Mesendoderm (in vitro differentiated cells): ENCODE results near the gene CCNC. TPM values are rescaled to one million over a fixed set of nuclear protein-coding genes. Genes with fewer than 3 reads are reported as not detected.
A peak's percentile ranks its signal among the peaks of the same experiment; 100 is the strongest.

Experiments used
- DNase-seq: peaks from one replicate; pipeline ENCODE4 v3.0.0; 2013
- H2AK5ac ChIP-seq: 2 replicates; pipeline ENCODE4 v1.6.1; 2013; ENCODE audit warnings: low read length, inconsistent platforms
- H2BK120ac ChIP-seq: 2 replicates; pipeline ENCODE4 v1.6.1; 2013; ENCODE audit warnings: low read depth, mild to moderate bottlenecking, low read length, moderate library complexity, mixed read lengths
- H2BK15ac ChIP-seq: replicated peaks from 2 replicates; pipeline ENCODE4 v1.6.1; 2013; ENCODE audit warnings: low read depth, mild to moderate bottlenecking, moderate library complexity
- H2BK5ac ChIP-seq: 2 replicates; pipeline ENCODE4 v1.6.1; 2013; ENCODE audit warnings: low read length, inconsistent platforms
- H3K18ac ChIP-seq: 2 replicates; pipeline ENCODE4 v1.6.1; 2013; ENCODE audit warnings: mild to moderate bottlenecking, low read length, mixed read lengths
- H3K23ac ChIP-seq: one replicate; pipeline ENCODE4 v1.6.1; 2013; ENCODE audit warnings: low read length
- H3K27ac ChIP-seq: 2 replicates; pipeline ENCODE4 v1.5.1; 2013; ENCODE audit warnings: low read depth, mild to moderate bottlenecking, inconsistent platforms, low read length, moderate library complexity
- H3K27me3 ChIP-seq: 2 replicates; pipeline ENCODE4 v1.6.1; 2013; ENCODE audit warnings: low read length, control low read depth, mild to moderate bottlenecking, inconsistent platforms; ENCODE audit not compliant: insufficient read depth, poor library complexity
- H3K36me3 ChIP-seq: 2 replicates; pipeline ENCODE4 v1.6.1; 2013; ENCODE audit warnings: low read length, inconsistent platforms; ENCODE audit not compliant: control insufficient read depth, insufficient read depth
- H3K4ac ChIP-seq: one replicate; pipeline ENCODE4 v1.6.1; 2013; ENCODE audit warnings: low read depth, mild to moderate bottlenecking, low read length, moderate library complexity
- H3K4me1 ChIP-seq: 2 replicates; pipeline ENCODE4 v1.6.1; 2013; ENCODE audit warnings: low read depth, low read length, inconsistent platforms; ENCODE audit not compliant: control insufficient read depth
- H3K4me2 ChIP-seq: 2 replicates; pipeline ENCODE4 v1.6.1; 2013; ENCODE audit warnings: low read length
- H3K4me3 ChIP-seq: 2 replicates; pipeline ENCODE4 v1.5.1; 2013; ENCODE audit warnings: mild to moderate bottlenecking, low read length
- H3K56ac ChIP-seq: one replicate; pipeline ENCODE4 v1.6.1; 2013; ENCODE audit warnings: low read length
- H3K79me1 ChIP-seq: 2 replicates; pipeline ENCODE4 v1.6.1; 2013; ENCODE audit warnings: low read length, inconsistent platforms
- H3K79me2 ChIP-seq: 2 replicates; pipeline ENCODE4 v1.6.1; 2013; ENCODE audit warnings: mild to moderate bottlenecking, low read length; ENCODE audit not compliant: control insufficient read depth, insufficient read depth
- H3K9ac ChIP-seq: 2 replicates; pipeline ENCODE4 v1.6.1; 2013; ENCODE audit warnings: low read length, inconsistent platforms
- H4K5ac ChIP-seq: one replicate; pipeline ENCODE4 v1.6.1; 2013; ENCODE audit warnings: low read length
- H4K8ac ChIP-seq: one replicate; pipeline ENCODE4 v1.6.1; 2013; ENCODE audit warnings: low read depth, mild to moderate bottlenecking, control low read depth, low read length, moderate library complexity
- WGBS: extraction: QIAGEN DNeasy Blood & Tissue Kit; methylation state at CpG from one replicate; pipeline ENCODE4 v1.1.7; 2013; ENCODE audit warnings: low lambda C conversion rate, missing lambda C conversion rate; ENCODE audit not compliant: insufficient coverage; ENCODE audit errors: extremely low coverage; 5-methylcytosine and 5-hydroxymethylcytosine counted together
- polyA plus RNA-seq, 2 experiments: library from polyadenylated mRNA; stranded (reverse); fragments of 200-250 nt; gene quantifications; one replicate each; pipeline ENCODE4 v1.2.3, GENCODE V29; 2013

CCNC gene, protein sequence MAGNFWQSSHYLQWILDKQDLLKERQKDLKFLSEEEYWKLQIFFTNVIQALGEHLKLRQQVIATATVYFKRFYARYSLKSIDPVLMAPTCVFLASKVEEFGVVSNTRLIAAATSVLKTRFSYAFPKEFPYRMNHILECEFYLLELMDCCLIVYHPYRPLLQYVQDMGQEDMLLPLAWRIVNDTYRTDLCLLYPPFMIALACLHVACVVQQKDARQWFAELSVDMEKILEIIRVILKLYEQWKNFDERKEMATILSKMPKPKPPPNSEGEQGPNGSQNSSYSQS
- 79.3 TPM for polyA plus RNA-seq (2013, experiment 1 of 2)
- polyA plus RNA-seq (2013, experiment 2 of 2) = 78.7 TPM

DNA sequence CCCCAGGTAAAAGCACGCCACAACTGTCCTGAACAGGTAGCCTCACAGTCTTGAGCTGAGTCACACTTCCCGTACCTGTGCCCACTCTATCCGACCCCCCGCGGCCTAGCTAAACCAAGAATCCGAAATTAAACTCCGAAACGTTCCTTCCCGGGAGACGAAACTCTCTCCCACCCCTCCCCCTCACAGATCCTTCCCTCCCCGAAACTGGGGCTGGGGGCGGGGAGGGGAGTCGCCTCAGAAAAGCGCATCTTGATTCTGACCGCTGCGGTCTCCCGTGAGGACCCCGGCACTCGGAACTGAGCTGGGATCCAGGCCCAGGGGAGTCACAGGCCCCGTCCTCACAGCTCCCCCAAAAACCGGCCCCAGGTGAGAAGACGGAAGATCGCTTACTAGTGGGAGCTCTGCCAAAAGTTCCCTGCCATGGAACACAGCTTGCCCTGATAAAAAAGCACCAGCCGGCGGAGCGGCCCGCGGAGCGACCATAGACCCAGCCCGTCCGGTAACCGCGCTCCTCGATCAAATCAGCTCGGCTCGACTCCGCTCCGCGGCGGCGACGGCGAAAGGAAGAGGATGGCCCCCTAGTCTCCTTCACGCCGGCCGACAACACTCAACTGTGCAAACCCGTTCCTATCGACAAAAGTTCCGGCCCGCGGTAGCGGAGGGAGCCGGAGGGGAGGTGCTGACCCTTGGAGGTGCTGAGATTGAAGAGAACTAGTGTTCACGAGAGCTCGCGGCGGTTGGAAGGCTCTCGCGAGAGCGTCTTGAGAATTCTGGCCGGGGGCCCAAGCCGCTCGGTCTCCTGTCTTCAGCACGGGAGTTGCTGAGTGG, at the start of gene CCNC:
Gene CCNC (minus strand): TSS at position 558 of the 831 bp plus-strand sequence. CDS start 133 bp downstream, at position 425.
- DNase-seq = peak; percentile 98
- no CpG with 5 or more reads among the region's 64 CpGs for WGBS
- Histone ChIP-seq H3K23ac (peak within 1 kb of the TSS; percentile 74), H4K5ac (no peak within 1 kb of the TSS), H3K27ac (peak within 1 kb of the TSS; percentile 87), H3K79me1 (peaks cover 2% of the 10 kb centered on the region), H3K4me2 (peak within 1 kb of the TSS; percentile 49), H3K4ac (peak within 1 kb of the TSS; percentile 84), H2BK15ac (no peak within 1 kb of the TSS), H2BK5ac (peak within 1 kb of the TSS; percentile 62), H3K56ac (peak within 1 kb of the TSS; percentile 95), H3K4me1 (no peaks in the 10 kb centered on the region), H3K36me3 (no peaks in the 10 kb centered on the region), H3K18ac (peak within 1 kb of the TSS; percentile 85), H3K4me3 (peak within 1 kb of the TSS; percentile 96), H2AK5ac (no peak within 1 kb of the TSS), H3K9ac (peak within 1 kb of the TSS; percentile 92), H4K8ac (peak within 1 kb of the TSS; percentile 99), H3K27me3 (no peaks in the 10 kb centered on the region), H2BK120ac (no peak within 1 kb of the TSS), H3K79me2 (peaks cover 18% of the 10 kb centered on the region)

DNA sequence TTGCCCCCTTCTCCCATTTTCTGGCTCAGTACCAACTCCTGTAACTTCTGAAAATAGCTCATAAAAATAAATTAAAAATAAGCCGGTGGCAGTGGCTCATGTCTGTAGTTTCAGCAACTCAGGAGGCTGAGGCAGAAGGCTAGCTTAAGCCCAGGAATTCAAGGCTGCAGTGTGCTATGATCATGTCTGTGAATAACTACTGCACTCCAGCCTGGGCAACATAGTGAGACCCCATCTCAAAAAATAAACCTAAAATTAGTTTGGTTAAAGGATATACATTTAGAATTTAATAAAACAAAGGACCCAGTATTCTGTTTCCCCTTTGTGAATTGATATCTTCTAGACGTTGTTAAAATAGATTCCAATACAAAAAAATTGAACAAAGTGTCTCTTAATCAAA, 48.7 kb upstream of the CCNC start:
- H3K79me2 ChIP-seq = no peaks in the 10 kb centered on the region
- no peaks in the 10 kb centered on the region for H3K79me1 ChIP-seq
- H4K5ac ChIP-seq = no peak overlapping the region
- H4K8ac ChIP-seq = no peak overlapping the region
- no peak overlapping the region for H3K4me3 ChIP-seq
- no peaks in the 10 kb centered on the region for H3K36me3 ChIP-seq
- no peak overlapping the region for H2BK15ac ChIP-seq
- no peak overlapping the region for H3K27ac ChIP-seq
- no peak overlapping the region for H2BK120ac ChIP-seq
- WGBS = no CpG with 5 or more reads among the region's 2 CpGs
- no peak overlapping the region for H3K4me2 ChIP-seq
- H3K18ac ChIP-seq = no peak overlapping the region
- no peak overlapping the region for H3K56ac ChIP-seq
- H2AK5ac ChIP-seq = no peak overlapping the region
- DNase-seq = no peak
- H3K23ac ChIP-seq = no peak overlapping the region
- peaks cover 62% of the 10 kb centered on the region for H3K27me3 ChIP-seq
- H3K4me1 ChIP-seq = no peaks in the 10 kb centered on the region
- no peak overlapping the region for H2BK5ac ChIP-seq
- H3K9ac ChIP-seq = no peak overlapping the region
- no peak overlapping the region for H3K4ac ChIP-seq

DNA sequence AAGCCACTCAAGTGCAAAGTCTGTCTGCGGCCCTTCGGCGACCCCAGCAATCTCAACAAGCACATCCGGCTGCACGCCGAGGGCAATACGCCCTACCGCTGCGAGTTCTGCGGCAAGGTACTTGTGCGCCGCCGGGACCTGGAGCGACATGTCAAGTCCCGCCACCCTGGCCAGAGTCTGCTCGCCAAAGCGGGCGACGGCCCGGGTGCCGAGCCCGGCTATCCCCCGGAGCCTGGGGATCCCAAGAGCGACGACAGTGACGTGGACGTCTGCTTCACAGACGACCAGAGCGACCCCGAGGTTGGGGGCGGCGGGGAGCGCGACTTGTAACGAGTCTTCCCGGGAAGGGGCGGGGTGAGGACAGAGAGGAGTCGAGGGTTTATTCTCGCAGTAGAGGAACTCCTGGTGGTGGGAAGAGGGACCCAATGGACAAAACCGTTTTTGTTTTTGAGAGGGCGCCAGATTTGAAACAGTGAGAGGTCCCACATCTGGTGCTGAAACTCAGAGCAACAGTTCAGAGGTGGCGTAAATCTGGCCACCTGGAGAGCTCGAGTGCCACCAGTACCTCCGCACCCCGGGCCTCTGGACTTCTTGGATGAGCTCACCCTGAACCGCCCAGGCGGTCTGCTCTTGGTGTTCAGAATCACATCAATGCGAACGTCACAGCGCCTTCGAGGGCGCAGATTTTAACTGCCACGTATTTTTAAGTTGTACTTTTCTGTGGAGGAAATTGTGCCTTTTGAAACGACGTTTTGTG, 46.1 kb upstream of the CCNC start:
- no CpG with 5 or more reads among the region's 55 CpGs for WGBS
- H3K23ac ChIP-seq = no peak overlapping the region
- no peak overlapping the region for H3K27ac ChIP-seq
- no peak overlapping the region for H2BK5ac ChIP-seq
- H4K5ac ChIP-seq = no peak overlapping the region
- DNase-seq = peak; percentile 81
- no peak overlapping the region for H3K4me3 ChIP-seq
- no peak overlapping the region for H3K4ac ChIP-seq
- no peak overlapping the region for H2BK15ac ChIP-seq
- no peak overlapping the region for H4K8ac ChIP-seq
- peaks cover 57% of the 10 kb centered on the region for H3K27me3 ChIP-seq
- no peaks in the 10 kb centered on the region for H3K79me1 ChIP-seq
- no peaks in the 10 kb centered on the region for H3K36me3 ChIP-seq
- peak overlapping the region; percentile 73 for H3K4me2 ChIP-seq
- H3K79me2 ChIP-seq = no peaks in the 10 kb centered on the region
- no peak overlapping the region for H2BK120ac ChIP-seq
- H2AK5ac ChIP-seq = no peak overlapping the region
- no peaks in the 10 kb centered on the region for H3K4me1 ChIP-seq
- no peak overlapping the region for H3K18ac ChIP-seq
- H3K9ac ChIP-seq = no peak overlapping the region
- peak overlapping the region; percentile 58 for H3K56ac ChIP-seq

DNA sequence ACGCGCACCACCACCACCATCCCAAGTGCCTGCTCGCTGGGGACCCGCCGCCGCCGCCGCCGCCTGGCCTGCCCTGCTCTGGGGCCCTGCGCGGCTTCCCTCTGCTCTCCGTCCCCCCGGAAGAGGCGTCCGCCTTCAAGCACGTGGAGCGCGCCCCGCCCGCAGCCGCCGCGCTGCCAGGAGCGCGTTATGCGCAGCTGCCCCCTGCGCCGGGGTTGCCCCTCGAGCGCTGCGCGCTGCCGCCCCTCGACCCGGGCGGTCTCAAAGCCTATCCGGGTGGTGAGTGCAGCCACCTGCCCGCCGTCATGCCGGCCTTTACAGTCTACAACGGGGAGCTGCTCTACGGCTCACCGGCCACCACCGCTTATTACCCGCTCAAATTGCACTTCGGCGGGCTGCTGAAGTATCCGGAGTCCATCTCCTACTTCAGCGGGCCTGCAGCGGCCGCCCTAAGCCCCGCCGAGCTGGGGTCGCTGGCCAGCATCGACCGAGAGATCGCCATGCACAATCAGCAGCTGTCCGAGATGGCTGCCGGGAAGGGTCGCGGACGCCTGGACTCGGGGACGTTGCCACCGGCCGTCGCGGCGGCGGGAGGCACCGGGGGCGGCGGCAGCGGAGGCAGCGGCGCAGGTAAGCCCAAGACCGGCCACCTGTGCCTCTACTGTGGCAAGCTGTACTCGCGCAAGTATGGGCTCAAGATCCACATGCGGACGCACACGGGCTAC, 45.4 kb upstream of the CCNC start:
- Histone ChIP-seq H2BK15ac (no peak overlapping the region), H4K8ac (no peak overlapping the region), H4K5ac (no peak overlapping the region), H3K4me2 (peak overlapping the region; percentile 73), H3K23ac (no peak overlapping the region), H3K4ac (no peak overlapping the region), H3K27me3 (peaks cover 59% of the 10 kb centered on the region), H2BK120ac (no peak overlapping the region), H3K9ac (no peak overlapping the region), H2AK5ac (no peak overlapping the region), H3K27ac (no peak overlapping the region), H3K4me1 (no peaks in the 10 kb centered on the region), H3K36me3 (no peaks in the 10 kb centered on the region), H2BK5ac (no peak overlapping the region), H3K56ac (peak overlapping the region; percentile 62), H3K18ac (no peak overlapping the region), H3K79me2 (no peaks in the 10 kb centered on the region), H3K79me1 (no peaks in the 10 kb centered on the region), H3K4me3 (no peak overlapping the region)
- peak; percentile 60 for DNase-seq
- WGBS = no CpG with 5 or more reads among the region's 82 CpGs

DNA sequence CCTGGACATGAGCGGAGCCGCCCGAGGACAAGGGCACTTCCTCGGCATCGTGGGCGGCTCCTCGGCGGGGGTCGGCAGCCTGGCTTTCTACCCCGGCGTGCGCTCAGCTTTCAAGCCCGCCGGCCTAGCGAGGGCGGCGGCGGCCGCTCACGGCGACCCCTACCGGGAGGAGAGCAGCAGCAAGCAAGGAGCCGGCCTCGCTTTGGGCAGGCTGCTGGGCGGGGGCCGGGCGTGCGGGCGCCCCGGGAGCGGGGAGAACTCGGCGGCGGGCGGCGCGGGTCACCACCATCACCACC, 44.9 kb upstream of the CCNC start:
- H3K4ac ChIP-seq = no peak overlapping the region
- H4K8ac ChIP-seq = no peak overlapping the region
- H3K9ac ChIP-seq = peak overlapping the region; percentile 48
- H3K23ac ChIP-seq = no peak overlapping the region
- H3K18ac ChIP-seq = no peak overlapping the region
- H2AK5ac ChIP-seq = no peak overlapping the region
- H3K79me2 ChIP-seq = no peaks in the 10 kb centered on the region
- WGBS = no CpG with 5 or more reads among the region's 37 CpGs
- no peaks in the 10 kb centered on the region for H3K4me1 ChIP-seq
- no peaks in the 10 kb centered on the region for H3K36me3 ChIP-seq
- no peak overlapping the region for H2BK15ac ChIP-seq
- H3K4me3 ChIP-seq = no peak overlapping the region
- peak overlapping the region; percentile 68 for H3K4me2 ChIP-seq
- H2BK120ac ChIP-seq = no peak overlapping the region
- no peak overlapping the region for H3K27ac ChIP-seq
- DNase-seq = peak; percentile 82
- H2BK5ac ChIP-seq = no peak overlapping the region
- peaks cover 61% of the 10 kb centered on the region for H3K27me3 ChIP-seq
- H3K79me1 ChIP-seq = no peaks in the 10 kb centered on the region
- no peak overlapping the region for H4K5ac ChIP-seq
- H3K56ac ChIP-seq = peak overlapping the region; percentile 66
